ENCODE data around the gene HIPK2.
"Not testable (repeated sequence)": the region's sequence is repeated elsewhere in the genome, so short reads cannot be mapped to it uniquely, and the experiment has no call there.

Gene HIPK2

DNA sequence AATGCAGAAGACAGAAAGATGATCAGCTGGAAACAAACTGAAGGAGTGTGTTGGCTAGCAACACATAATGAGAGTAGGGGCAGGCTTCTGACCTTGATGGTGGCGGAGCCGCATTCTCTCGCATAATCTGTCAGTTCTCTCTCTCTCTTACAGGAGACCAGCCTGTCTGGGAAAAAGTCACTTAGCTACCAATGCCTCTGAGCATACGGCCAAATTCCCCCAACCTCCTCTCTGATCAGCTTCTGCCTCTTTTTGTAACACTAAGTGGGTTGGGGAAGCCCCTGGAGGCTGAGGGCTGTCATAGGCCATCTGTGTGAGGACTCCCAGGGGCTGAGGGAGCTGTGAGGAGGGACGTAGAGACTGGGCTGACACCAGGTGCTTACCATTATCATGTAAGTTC lies 104.6 kb downstream of the HIPK2 start:
- Histone ChIP-seq H3K4me3 (ENCODE audit: low read length, poor library complexity, severe bottlenecking) (no peak overlapping the region), H3K9ac (ENCODE audit: low read depth, low read length, poor library complexity, severe bottlenecking) (no peak overlapping the region)

DNA sequence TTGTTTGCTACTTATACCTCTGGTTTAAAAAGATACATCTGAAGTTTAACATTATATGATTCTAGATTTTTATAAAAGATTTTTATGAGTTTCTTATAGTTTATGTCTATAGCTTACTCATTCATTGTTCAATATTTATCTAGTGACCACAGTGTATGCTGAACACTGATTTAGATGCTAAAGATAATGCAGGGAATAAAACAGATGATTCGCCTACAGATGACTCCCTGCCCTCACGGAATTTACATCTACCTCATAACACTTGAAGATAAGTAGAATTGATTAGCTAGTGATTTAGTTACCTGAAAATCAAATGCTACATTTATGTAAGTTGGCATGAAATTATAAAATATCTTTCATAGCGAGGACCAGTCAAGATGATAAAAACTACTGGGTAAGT lies 105.8 kb downstream of the HIPK2 start:
- TF ChIP-seq EZH2phosphoT487 (IDR thresholded peaks at IDR 0.05; ENCODE audit: borderline replicate concordance), result no peak
- TF ChIP-seq, protein P1, sequence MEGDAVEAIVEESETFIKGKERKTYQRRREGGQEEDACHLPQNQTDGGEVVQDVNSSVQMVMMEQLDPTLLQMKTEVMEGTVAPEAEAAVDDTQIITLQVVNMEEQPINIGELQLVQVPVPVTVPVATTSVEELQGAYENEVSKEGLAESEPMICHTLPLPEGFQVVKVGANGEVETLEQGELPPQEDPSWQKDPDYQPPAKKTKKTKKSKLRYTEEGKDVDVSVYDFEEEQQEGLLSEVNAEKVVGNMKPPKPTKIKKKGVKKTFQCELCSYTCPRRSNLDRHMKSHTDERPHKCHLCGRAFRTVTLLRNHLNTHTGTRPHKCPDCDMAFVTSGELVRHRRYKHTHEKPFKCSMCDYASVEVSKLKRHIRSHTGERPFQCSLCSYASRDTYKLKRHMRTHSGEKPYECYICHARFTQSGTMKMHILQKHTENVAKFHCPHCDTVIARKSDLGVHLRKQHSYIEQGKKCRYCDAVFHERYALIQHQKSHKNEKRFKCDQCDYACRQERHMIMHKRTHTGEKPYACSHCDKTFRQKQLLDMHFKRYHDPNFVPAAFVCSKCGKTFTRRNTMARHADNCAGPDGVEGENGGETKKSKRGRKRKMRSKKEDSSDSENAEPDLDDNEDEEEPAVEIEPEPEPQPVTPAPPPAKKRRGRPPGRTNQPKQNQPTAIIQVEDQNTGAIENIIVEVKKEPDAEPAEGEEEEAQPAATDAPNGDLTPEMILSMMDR (conservative IDR thresholded peaks at IDR 0.05; ENCODE audit: low read length), result no peak
- Histone ChIP-seq H3K79me2 (ENCODE audit: insufficient read depth, low read length) (no peaks in the 10 kb centered on the region), H3K36me3 (ENCODE audit: insufficient read depth, low read length) (peaks cover 3% of the 10 kb centered on the region; the same call in 1 of the 2 replicates), H3K4me2 (ENCODE audit: low read depth, low read length, poor library complexity, severe bottlenecking) (no peak overlapping the region), H4K20me1 (ENCODE audit: insufficient read depth, low read length, poor library complexity, severe bottlenecking) (no peaks in the 10 kb centered on the region), H3K9me3 (ENCODE audit: insufficient read depth, low read depth, low read length) (no peaks in the 10 kb centered on the region), H3K4me3 (ENCODE audit: low read length, poor library complexity, severe bottlenecking) (no peak overlapping the region), H3K9me2 (replicated peaks; ENCODE audit: low read depth, low read length) (no peaks in the 10 kb centered on the region), H3K4me1 (ENCODE audit: insufficient read depth, low read length, poor library complexity, severe bottlenecking) (no peaks in the 10 kb centered on the region), H3K27me3 (ENCODE audit: insufficient read depth, low read length, poor library complexity, severe bottlenecking) (no peaks in the 10 kb centered on the region), H2AFZ (ENCODE audit: low read length) (no peak overlapping the region), H3F3A (ENCODE audit: low read depth) (no peaks in the 10 kb centered on the region), H3K9ac (ENCODE audit: low read depth, low read length, poor library complexity, severe bottlenecking) (no peak overlapping the region)

More for the DNA sequence above, 104.6 kb downstream of the HIPK2 start:
- Histone ChIP-seq H4K20me1 (ENCODE audit: insufficient read depth, low read length, poor library complexity, severe bottlenecking) (no peaks in the 10 kb centered on the region), H3K36me3 (ENCODE audit: insufficient read depth, low read length) (peaks cover 3% of the 10 kb centered on the region; the same call in 1 of the 2 replicates), H3K9me3 (ENCODE audit: insufficient read depth, low read depth, low read length) (no peaks in the 10 kb centered on the region), H3K79me2 (ENCODE audit: insufficient read depth, low read length) (no peaks in the 10 kb centered on the region), H3F3A (ENCODE audit: low read depth) (no peaks in the 10 kb centered on the region), H3K27me3 (ENCODE audit: insufficient read depth, low read length, poor library complexity, severe bottlenecking) (no peaks in the 10 kb centered on the region), H3K4me1 (ENCODE audit: insufficient read depth, low read length, poor library complexity, severe bottlenecking) (no peaks in the 10 kb centered on the region), H3K4me2 (ENCODE audit: low read depth, low read length, poor library complexity, severe bottlenecking) (no peak overlapping the region), H2AFZ (ENCODE audit: low read length) (no peak overlapping the region), H3K9me2 (replicated peaks; ENCODE audit: low read depth, low read length) (no peaks in the 10 kb centered on the region)
- no peak for TF ChIP-seq EZH2phosphoT487 (IDR thresholded peaks at IDR 0.05; ENCODE audit: borderline replicate concordance)
- TF ChIP-seq, protein P1 (conservative IDR thresholded peaks at IDR 0.05; ENCODE audit: low read length), result no peak

DNA sequence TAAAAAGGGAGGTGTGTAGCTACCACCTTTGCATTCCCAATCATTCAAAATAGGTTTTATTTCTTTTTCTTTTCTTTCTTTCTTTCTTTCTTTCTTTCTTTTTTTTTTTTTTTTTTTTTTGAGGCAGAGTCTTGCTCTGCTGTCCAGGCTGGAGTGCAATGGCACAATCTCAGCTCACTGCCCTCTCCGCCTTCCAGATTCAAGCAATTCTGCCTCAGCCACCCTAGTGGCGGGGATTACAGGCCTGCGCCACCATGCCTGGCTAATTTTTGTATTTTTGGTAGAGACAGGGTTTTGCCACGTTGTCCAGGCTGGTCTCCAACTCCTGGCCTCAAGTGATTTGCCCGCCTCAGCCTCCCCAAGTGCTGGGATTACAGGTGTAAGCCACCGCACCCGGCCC lies 107.1 kb downstream of the HIPK2 start:
- H3K4me1 ChIP-seq (ENCODE audit: insufficient read depth, low read length, poor library complexity, severe bottlenecking); H3K4me2 ChIP-seq (ENCODE audit: low read depth, low read length, poor library complexity, severe bottlenecking); H2AFZ ChIP-seq (ENCODE audit: low read length); H3K4me3 ChIP-seq (ENCODE audit: low read length, poor library complexity, severe bottlenecking); H3K9ac ChIP-seq (ENCODE audit: low read depth, low read length, poor library complexity, severe bottlenecking); H3F3A ChIP-seq (ENCODE audit: low read depth); H3K27me3 ChIP-seq (ENCODE audit: insufficient read depth, low read length, poor library complexity, severe bottlenecking); H3K9me2 ChIP-seq (replicated peaks; ENCODE audit: low read depth, low read length); H3K79me2 ChIP-seq (ENCODE audit: insufficient read depth, low read length); H3K36me3 ChIP-seq (ENCODE audit: insufficient read depth, low read length); H4K20me1 ChIP-seq (ENCODE audit: insufficient read depth, low read length, poor library complexity, severe bottlenecking); H3K9me3 ChIP-seq (ENCODE audit: insufficient read depth, low read depth, low read length): not testable (repeated sequence)
